ENCODE results near the gene GALNT18.
"Not testable (repeated sequence)": the region's sequence is repeated elsewhere in the genome, so short reads cannot be mapped to it uniquely, and the experiment has no call there.

GALNT18 gene

DNA sequence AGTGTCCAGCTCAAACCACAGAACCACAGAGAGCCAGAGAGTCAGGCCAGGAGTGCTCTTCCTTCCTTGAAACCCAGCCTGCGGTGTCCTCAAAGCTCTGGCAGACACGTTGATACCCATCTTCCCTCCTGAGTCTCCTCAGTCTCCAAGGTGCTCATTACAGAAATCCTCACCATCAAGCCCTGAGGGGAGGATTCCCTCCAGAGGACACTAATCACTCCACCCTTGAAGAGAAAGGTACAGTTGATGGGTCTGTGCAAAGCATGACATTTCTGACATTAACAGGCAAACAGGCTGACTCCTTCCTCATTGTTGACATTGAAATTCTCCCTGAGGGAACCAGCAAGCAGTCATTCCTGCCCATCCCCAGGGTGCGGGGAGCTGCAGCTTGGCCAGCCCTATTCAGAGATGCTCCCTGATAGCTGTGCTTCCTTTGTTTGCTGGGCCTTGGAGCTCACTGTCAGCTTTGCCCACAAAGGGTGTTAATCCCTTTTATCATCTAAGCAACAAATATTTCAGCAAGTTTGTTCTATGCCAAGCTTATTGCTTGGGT is 167.1 kb downstream of the GALNT18 start:
- no peak for FAIRE-seq

DNA sequence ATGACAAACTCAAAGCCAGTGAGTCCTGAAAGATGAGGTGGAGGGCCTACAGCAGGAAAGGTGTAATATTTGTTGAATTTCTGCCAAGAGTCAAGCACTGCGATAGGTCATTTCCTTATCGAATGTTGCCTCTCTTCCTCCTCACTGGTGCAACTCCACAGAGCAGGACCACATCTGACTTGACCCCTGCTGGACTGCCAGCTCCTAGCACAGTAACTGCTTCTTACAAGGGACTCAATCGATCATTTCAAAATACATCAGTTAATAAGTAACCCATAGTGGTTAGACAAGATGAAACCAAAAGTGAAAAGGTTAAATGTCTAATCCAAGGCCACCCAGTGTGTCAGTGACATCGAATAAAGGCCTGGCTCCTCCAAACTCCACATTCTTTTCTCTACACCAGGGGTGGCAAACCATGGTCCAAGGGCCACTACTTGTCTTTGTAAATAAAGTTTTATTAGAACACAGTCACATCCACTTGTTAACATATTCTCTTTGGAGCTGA is 170.3 kb downstream of the GALNT18 start:
- FAIRE-seq: no peak

DNA sequence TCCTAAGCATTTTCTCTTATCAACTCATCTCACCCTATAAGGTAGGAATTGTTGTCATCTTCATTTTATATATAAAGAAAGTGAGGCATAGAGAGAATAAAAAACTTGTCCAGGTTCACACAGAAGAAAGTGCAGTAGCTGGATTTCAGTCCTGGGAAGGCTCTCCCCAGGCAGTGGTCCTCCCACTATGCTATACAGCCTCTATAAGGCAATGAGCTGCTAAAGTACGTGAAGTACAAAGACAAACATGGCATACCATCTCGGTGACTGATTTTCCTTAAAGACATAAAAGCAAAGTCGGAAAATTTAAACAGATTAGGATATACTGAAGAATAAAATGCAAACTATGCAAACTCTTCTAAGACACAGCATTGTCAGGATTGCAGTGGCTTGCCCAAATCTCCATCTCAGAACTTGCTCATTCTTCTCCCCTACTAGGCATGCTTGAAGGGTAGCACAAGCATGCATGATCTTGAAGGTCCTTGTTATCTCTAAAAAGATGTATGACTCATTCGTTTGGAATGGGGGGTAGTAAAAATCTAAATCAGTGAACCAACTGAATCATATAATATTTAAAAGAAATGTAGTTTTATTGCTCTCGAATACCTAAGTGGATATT is 171.0 kb downstream of the GALNT18 start:
- FAIRE-seq: no peak

DNA sequence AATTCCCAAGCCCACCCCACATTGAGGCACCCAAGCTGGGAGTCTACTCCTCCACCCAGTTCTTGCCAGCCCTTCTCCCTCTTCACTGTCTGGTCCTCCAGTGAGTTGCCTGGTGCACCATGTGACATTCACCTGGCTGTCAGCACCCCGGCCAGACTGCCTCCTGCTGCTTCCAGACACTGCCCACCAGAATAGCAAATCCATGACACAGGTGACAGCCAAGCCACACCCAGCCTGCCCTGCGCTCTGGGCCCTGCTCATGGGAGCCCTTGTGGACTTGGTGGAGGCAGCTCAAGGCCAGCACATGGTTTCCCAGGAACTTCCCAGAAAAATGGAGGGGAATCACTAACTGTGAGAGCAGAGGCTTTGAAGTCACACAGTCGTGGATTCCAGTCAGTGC is 172.5 kb downstream of the GALNT18 start:
- no peak for FAIRE-seq

DNA sequence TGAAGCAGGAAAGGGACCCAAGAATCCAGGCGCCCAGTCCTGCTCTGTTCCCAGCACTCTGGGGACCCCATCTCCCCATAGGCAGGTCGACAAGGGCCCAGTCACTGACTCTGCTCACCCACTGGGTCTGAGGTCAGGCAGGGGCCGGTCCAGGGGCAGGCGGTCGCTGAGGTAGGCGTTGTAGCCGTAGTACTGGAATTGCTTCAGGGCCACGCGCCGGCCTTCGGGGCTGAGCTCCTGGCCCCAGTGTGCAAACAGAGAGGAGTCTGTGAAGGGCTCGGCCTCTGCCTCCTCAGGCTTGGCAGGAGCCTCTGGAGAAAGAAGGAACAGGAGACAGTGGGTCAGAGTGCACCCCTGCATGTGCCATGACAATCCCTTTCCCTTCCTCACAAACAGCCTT is 173.2 kb downstream of the GALNT18 start:
- no peak for FAIRE-seq

DNA sequence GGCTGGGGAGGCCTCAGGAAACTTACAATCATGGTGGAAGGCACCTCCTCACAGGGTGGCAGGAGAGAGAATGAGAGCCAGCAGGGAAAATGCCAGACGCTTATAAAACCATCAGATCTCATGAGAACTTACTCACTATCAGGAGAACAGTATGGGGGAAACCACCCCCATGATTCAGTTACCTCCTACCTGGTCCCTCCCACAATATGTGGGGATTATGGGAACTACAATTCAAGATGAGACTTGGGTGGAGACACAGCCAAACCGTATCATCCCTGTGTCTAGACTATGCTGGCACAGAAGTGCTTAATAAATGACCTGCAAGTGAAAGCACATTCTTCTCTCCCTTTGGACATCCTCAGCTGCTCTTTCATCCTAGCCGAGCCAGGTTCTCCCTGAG is 174.2 kb downstream of the GALNT18 start:
- not testable (repeated sequence) for FAIRE-seq

DNA sequence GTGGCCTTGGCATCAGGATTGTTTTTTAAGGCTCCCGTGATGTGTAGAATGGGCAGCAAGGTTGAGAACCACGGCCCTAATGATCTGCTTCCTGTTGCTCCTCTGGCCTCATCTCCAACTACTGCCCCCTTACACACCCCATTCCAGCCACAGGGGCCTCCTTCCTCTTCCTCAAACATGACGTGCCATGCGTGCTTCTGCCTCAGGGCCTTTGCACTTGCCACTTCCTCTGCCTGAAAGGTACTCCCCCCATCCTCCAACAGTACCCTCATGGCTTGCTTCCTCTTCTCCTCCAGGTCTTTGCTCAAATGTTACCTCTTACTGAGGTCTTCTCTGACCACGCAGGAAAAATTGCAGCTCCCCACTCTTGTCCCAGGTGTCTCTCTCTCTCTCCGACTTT is 174.8 kb downstream of the GALNT18 start:
- FAIRE-seq: no peak

DNA sequence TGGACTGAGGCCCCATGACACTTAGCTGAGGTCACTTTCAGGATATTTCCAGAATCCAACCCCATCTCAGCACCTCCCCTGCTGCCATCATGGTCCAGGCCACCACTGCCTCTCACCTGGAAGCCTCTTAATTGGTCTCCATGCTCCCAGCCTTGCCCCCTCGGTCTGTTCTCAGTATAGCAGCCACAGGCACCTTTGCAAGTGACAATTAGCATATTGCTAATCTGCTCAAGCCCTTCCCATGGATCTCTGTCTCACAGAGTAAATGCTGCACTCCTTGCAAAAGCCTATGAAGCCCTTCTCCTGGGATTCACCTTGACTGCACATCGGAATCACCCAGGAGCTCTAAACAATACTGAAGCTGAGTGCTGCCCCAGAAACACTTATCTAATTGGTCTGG is 175.2 kb downstream of the GALNT18 start:
- no peak for FAIRE-seq

DNA sequence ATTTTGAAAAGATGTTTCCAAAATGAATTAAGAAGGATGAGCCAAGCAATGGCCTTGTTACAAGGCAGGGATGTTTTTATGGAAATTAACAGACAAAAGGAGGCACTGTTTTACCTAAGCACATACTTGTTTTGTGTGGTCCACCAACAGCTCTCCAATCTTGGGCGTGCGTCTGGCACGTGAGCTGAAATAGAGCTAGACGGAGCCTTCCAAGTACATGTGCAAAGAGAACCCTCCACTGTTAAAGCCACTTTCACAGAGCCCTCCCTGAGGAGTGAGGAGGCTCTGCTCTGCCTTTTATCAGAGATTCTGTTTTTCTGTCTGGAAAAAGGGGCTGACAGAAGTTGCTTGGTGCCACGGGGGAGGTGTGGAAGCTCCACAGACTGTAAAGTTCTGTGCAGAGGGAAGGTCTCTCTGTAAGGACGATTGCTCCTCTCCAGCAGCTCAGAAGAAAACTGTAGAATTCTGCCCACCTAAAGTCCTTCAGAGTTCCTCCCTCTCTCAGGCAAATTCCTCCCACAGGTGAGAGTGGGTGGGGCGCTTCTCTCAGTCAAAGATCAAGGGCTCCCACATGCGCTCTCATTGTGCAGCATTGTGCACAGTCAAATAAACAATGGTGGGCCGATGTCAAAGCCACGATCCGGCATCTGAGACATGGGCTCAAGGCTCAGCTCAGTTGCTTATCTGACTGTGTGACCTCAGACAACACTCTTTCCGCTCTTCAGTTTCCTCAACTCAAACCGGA is 176.2 kb downstream of the GALNT18 start:
- FAIRE-seq: no peak

DNA sequence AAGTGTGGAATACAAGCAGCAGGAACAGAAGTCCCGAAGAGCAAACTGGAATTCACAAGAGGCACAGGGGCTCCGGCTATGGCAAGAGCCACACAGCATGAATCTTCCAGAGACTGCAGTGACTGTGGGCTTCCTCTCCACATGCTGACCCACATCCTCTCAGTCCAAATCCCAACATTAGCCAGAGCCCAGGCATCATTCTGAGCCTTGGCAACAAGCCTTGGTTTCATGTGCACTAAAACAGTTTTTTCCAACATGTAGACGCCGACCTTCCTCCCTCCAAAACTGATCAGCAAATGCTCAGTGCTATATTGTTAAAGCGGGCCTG is 177.0 kb downstream of the GALNT18 start:
- no peak for FAIRE-seq

DNA sequence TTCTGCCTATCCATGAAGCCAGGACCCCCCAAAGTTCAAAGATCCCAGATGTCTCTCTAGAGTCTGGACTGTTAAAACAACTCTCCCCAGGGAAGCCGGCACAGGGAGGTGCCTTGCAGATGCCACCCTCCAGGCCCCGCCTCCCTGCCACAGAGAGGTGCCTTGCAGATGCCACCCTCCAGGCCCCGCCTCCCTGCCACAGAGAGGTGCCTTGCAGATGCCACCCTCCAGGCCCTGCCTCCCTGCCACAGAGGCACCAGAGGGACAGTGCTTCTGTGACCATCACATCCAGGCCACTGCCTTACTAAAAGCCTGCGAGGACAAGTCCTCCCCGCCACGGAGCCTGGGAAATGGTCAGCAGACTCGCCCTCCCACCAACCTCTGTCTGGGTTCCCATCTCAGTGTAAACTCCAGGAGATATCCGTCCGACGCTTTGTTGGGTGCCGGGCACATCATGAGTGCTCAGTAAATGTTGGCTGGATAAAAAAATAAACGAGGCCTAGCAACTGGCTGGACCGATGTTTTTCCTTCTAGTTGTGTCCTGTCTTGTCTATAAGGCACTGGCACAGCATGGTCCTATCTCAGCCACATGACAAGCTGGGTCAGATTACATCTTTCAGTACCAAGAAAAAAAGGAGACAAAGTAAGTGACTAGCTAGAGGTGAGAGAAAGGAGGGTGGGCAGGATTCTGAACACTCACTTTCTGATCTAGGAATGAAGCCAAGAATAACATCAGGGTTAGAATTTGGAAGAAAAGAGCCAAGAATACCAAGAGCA is 177.6 kb downstream of the GALNT18 start:
- no peak for FAIRE-seq

DNA sequence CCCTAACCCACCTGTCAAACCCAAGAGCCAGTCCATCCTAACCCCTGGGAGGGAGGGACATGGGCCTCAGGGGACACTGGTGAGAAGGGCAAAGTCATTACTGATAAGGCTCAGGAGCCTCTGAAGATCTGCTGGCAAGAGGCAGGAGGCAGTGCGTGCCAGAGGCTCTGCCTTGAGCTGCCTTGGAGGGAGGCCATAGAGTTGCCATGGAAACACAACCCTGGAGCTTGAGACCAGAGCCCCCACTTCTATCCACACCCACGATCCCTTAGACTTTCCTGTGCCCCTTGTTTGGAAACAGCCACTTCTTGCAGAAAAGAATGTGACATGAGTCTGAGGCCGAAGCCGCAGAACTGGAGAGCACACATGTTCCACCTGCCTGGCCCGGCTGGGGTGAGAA is 179.0 kb downstream of the GALNT18 start:
- no peak for FAIRE-seq

DNA sequence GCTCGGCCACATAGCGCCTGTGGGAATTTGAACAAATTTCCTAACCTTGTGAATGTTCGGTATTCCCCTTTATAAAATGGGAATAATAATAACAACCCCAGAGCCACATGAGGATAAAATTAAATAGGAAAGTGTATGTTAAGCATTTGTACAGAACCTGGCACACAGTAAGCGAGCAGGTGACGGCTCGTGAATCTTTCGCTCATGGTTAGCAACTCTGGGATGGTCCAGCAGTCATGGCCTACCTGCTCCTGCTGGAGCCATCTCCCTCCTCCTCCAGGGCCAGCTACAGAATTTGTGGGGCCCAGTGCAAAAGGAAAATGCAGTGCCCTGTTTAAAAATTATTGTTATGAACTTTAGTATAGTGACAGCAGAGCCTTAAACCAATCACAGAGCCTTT is 180.3 kb downstream of the GALNT18 start:
- no peak for FAIRE-seq

DNA sequence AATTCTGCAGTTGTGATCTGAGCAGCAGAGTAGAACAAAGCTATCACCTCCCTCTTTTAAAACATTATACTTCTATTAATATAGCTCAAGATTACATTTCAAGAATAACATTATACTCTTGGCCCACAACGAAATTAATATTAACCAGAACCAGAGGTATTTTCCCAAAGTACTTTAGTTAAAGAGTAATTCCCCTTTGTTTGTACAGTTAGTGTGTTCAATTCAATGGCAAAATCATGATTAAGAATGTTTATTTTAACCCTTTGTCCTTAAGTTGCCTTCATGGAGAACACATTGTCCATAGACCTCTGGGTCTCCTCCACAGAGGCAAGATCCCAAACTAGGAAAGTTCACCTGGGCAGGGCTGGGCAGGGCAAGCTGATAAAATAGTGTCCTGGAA is 180.7 kb downstream of the GALNT18 start:
- FAIRE-seq: no peak

DNA sequence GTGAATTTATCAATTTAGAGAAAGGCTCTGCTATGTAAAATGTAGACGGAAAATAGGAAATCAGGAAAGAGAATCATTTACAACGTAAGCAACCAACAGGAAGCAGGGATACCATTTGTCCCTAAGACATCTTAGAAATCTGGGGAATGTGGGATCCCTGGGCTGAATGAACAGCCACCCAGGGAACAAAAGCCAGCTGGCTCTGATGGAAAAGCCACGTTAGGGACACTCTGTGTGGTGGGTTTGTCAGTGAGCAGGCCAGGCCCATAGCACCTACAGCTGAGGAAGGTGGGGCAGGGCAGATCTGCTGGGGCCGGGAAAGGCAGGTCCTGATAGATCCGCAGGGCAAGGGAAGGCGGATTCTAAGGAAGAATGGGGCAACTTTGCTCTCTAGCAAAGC is 181.7 kb downstream of the GALNT18 start:
- no peak for FAIRE-seq

DNA sequence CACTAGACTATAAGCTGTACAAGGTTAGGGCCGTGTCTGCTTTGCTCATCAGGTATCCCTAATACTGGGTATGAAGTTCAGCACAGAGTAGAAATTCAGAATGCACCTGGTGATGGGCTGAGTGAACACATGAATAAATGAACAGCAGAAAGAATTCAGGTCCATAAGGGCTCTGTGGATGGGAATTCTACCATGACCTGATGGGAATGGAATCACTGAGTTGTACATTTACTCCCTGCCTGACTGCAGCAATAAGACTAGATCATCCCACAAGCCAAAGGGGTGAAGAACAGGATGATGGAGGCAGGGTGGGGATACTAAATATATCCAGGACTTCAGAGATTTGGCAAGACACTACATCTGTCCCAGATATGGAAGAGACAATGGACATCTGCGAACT is 182.2 kb downstream of the GALNT18 start:
- no peak for FAIRE-seq

DNA sequence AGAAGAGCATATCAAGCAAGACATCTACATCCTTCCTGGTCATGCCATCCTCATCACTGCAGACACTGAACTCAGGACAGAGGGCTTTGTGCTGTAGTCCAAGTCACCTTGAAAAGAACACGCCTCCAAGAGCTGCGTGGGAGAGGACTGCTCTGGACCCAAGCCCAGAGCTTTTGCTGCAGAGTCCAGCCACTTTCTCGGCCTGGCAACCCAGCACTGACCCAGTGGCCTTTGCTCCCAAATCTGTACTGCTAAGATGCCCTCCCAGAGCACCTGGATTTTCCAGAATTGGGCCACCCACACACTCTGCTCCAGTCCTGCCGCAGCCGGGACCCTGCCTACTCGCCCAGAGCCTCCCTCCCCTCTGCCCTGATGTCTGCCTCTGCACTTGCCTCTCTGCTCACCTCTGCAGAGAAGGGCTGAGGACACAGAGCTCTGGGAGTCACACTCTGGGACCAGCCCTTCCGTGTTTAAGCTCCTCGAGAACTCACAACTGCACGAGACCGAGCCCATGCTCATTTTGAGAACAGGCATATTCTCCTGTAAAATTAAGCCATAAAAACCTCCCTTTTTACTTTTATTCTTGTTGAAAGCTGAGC is 185.0 kb downstream of the GALNT18 start:
- no peak for FAIRE-seq

DNA sequence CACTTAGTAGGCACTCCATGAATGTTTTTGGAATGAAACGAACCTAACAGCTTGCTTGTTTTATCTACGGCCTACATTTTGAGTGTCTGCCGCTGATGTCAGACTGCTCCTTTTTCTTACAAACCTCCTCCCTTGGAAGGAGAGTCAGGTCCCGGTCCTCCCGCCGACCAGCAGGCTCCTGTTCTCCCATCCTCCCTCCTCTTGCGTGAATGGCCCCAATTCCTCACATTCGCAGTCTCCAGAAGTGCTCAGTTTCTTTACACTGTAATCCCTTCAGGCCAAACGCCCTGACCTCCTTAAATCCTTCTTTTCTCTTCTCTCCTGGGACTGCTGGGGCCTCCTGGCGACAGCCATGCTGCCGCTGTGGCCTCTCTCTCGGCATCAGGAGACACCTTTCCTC is 186.2 kb downstream of the GALNT18 start:
- FAIRE-seq: no peak

DNA sequence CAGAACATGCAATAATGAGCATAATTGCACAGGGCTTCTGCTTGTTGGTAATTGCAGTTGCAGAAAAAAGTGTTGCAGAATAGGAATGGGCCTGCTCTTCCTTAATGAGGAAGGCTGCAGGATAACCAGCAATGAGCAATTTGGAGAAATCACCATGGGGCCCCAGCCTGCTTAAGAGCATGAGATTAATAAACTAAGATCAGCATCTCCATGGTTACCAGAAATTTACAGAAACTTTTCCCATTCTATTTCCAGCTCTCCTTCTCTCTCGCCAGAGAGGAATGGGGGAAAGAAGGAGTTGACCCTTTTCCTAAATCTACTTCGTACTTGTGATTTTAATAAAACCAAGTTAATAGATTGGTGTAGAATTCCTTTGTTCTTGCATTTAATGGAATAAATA is 187.8 kb downstream of the GALNT18 start:
- FAIRE-seq: no peak

DNA sequence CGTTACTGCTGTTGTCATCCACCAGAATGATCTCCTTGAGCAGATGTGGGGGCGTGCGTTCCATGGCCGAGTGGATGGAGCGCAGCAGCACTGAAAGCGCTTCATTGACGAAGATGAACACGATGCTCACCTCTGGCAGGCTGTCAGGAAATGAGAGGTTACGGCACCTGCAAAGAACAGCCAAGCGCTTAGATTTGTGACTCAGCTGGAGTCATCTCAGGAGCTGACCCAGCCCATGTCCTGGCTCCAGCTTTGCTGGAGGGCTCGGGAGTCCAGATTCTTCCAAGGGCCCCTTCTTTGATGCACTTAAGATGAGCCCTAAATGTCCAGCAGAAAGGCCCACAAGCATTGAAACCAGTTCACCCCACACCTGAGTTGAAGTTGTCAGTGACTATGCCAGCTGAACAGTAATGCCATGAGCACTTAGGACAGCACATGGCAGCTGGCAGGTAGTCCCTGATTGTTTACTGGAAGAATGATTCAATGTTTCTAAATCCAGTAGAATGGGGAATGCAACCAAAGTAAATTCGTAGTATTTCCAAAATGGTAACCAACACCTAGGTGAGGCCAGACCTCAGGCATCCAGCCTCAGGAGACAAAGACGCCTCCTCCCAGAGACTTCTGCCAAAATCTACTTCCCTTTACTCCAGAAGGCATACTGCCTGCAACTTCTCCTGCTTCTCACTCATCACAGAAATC is 189.0 kb downstream of the GALNT18 start:
- FAIRE-seq: no peak

DNA sequence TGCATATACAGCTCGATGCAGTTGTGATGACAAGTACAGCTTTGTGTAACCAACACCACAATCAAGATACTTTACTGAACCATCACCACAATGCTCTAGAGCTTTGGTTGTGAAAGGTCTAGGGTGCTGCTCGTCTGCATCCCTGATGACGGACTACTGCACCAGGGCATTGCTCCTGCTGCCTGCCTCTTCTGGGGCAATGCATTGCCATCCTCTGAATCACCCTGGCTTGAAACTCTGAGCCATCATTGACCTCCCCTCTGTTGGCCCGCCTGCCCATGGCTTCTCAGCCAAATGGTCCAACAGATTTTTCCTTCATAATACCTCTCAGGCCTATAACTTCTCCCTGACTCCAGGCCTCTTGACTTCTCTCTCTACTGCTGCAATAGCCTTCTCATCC is 191.4 kb downstream of the GALNT18 start:
- FAIRE-seq: no peak

DNA sequence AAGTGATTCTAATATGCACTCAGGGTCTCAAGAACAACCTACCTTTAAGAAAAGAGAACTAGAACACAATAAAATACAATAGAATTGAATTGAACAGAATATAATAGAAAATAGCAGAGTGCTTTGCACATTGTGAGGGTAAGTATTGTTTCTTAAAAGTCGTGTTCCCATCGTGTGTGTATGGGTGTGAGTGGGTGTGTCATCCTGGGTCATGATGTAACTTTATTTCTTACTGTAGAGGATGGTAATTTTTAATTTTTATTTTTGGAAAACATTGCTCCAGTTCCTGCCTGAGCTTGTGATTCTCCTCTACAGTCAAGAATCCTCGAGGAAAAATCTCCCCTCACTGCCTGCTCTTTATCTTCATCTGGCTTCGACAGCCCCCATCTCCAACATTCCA is 193.1 kb downstream of the GALNT18 start:
- no peak for FAIRE-seq

DNA sequence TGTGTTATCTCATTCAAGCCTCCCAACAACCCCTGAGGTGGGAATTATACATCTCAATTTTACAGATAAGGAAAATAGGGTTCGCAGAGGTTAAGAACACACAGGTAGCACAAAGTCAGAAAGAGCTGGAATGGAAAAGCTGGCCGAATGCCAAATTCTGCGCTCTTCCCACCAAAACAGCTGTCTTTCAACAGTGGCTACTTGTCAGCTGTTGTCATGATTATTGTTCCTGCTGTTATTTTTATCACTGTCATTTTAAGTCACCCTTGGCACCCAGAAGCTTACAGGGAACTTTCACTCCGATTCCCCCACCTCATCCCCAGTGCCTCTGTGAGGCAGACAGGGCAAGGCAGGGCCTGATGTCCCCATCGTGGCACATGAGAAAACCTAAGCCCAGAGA is 194.3 kb downstream of the GALNT18 start:
- FAIRE-seq: no peak
